ENCODE results near the gene FAM114A1.
A peak's percentile ranks its signal among the peaks of the same experiment; 100 is the strongest.
"Not testable (repeated sequence)": the region's sequence is repeated elsewhere in the genome, so short reads cannot be mapped to it uniquely, and the experiment has no call there.

Gene FAM114A1

DNA sequence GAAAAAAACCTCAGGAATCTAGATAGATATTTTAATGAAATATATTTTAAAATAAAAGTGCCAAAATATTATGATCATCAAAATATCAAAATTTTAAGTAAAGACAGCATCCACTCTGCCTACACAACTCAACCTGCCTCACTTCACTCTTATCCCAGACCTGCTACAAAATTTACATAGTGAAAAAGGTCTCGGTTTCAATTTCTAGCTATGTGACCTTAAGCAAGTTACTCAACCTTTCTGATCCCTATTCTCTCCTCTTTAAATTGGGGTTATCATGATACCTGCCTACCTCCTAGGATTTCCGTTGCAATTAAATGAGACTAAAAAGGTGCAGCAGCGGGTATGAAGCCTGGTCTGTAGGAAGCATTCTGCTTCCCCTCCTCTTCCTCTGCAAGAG lies 72.9 kb downstream of the FAM114A1 start:
- no peak for DNase-seq

- not testable (repeated sequence) for DNase-seq
These were observed 74.3 kb downstream of the FAM114A1 start for GRCh38 chr4:38941906-38942305.

DNA sequence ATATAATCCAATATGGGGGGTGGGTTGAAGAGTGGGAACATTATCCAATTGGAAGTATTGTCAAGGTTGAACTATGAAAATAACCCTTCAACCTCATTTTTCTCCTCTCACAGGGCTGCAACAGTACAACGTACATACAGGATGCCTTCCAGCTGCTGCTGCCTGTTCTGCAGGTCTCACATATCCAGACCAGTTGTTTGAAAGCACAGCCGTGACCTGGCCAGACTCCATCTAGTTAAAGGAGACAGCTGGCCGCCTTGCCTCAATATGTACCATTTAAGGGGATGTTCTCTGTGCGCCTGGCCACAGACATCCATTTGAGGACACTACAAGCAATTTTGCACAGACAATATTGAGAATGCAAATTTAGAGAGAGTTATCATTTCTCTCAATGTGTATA lies 75.7 kb downstream of the FAM114A1 start:
- no peak for DNase-seq

- DNase-seq = no peak
These were observed 76.8 kb downstream of the FAM114A1 start for GRCh38 chr4:38944440-38944839.

DNA sequence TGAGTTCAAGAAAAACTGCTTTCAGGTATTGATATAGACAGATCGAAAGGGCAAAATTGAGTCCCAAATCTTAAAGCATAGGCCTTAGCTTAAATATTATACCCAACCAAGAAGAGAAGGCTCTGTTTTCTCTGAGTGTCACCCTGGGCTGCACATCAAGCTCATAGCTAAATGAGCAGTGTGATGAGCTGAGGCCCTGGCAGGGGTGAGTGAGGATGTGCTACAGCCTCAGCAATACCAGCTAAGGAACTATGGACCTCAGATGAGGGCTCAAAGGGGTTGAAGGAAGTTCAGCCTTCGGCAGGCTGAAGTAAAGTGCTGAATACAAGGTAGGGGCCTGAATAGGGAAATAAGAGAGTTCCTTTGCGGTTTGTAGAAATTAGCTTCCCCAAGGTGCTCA lies 79.3 kb downstream of the FAM114A1 start:
- DNase-seq = no peak

GRCh38 chr4:38948551-38948950 lies 80.9 kb downstream of the FAM114A1 start:
- peak; percentile 83 for DNase-seq

DNA sequence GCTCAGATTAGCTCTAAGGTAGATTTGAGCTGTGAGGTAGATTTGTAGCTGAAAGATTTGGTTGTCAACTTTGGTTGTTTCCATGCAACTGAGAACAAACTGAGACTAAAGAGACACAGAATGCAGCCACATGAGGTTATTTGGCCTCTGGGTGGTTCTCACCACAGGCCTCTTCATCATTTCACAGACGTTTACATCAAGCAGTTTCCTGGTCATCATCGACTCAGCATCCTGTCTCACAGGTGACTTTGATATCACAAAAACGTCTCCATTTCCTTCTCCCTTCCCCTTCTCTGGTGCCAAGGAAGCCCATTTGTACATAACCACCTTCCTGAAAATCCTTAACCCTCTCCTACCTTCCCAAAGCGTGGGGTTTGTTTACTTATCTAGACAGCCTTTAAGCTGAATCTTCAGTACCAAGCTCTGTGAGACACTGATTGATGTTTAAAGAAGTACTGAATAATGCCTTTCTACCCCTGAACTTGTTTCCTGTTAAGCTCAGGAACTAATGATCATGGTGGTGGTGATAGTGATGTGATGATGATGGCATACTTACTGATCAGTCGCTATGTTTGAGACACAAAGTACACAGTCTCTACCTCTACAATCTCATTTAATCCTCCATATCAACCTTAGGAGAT lies 81.9 kb downstream of the FAM114A1 start:
- peak; percentile 72 for DNase-seq

GRCh38 chr4:38950159-38950558 lies 82.6 kb downstream of the FAM114A1 start:
- peak; percentile 17 for DNase-seq

DNA sequence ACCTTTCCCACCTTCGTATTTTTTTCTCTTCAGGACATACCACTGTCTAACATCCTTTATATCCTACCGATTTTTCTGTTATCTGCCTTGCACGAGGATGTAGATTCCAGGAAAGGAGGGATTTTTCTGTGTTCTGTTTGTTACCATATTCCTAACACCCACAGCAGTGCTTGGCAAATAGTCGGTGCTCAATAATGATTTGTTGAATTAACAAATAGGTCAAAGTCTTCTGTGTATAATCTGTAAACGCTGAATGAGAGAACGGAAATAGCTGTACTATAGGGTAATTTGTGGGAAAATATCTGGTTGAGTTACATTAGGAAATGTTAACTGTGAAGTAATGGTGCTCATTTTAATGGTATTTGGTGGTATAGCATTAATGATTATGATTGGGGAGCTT lies 83.1 kb downstream of the FAM114A1 start:
- DNase-seq = no peak

- no peak for DNase-seq
These were observed 84.0 kb downstream of the FAM114A1 start for GRCh38 chr4:38951598-38951997.

DNA sequence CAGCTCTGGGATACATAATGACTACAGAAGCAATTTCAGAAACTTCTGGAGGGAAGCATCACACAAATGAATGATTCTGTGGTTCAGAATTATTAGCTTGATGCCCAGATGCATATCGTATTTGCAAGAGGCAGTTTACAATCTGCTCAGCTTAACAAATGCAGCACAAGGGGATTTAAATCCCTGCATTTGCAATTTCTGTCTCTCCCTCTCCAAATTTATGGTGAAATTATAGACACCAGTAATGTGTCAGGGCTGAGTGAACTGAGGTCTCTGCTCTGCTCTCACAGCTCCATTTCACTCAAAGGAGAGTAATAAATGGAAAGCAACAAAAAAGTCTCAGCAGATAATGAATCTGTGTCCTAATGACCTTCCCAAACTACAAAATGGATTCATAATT lies 84.4 kb downstream of the FAM114A1 start:
- DNase-seq = no peak

- DNase-seq = no peak
These were observed 87.1 kb downstream of the FAM114A1 start for GRCh38 chr4:38954727-38955126.

GRCh38 chr4:38955957-38956356 lies 88.4 kb downstream of the FAM114A1 start:
- no peak for DNase-seq

GRCh38 chr4:38957261-38957815 lies 89.7 kb downstream of the FAM114A1 start:
- DNase-seq = no peak

DNA sequence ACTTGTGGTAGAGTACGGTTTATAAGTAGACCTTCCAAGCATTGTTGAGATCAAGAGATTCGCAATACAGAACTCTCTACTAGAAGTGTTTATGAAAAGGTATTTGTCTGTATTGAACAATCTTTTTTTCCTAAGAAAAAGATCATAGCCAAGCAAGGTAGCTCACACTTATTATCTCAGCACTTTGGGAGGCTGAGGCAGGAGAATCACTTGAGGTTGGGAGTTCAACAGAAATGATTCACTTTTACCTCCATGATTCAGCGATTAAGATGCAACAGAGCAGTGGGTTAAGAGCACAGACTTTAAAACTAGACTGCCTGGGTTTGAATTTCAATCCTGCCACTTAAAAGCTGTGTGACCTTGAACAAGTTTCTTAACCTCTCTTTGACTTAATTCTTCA lies 90.3 kb downstream of the FAM114A1 start:
- no peak for DNase-seq

DNA sequence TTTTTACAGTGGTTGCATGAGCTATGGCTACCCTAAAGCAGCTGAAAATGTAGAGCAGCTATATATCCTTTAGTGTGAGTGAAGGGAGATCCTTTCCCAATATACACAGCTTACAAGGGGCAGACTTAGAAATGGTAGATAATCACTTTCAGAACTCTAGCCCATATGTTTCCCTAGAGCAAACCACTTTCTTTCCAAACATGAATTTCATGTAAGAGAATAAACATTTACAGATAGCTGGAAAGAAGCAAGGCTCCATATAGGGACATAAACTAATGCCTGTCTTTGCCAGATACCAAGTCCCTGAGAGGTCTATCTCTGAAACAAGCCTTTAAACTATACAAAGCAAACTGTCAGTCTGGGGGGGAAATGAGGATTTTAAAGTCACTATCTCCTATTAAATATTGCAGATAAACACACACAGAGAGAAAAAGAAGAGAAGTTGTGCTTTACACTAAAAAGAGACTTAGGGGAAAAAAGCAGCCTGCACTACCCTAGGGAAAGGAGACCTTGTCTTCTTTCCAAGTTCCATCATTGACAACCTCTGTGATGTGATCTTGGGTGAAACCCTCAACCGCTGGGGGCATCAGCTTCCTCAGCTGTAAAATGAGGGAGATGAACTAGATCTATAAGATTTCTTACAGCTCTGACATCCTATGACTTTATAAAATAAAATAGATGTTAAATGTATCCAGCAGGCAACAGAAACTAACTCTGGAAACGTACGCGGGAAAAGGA lies 91.0 kb downstream of the FAM114A1 start:
- no peak for DNase-seq

DNA sequence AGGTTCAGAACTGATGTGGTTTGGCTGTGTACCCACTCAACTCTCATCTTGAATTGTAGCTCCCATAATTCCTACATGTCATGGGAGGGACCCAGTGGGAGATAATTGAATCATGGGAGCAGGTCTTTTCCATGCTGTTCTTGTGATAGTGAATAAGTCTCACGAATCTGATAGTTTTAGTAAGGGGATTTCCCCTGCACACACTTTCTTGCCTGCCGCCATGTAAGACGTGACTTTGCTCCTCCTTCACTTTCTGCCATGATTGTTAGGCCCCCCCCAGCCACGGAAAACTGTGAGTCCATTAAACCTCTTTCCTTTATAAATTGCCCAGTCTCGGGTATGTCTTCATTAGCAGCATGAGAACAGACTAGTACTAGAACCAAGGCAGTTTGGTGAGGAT lies 91.6 kb downstream of the FAM114A1 start:
- DNase-seq = not testable (repeated sequence)

- DNase-seq = no peak
These were observed 97.6 kb downstream of the FAM114A1 start for GRCh38 chr4:38964942-38965775.

DNA sequence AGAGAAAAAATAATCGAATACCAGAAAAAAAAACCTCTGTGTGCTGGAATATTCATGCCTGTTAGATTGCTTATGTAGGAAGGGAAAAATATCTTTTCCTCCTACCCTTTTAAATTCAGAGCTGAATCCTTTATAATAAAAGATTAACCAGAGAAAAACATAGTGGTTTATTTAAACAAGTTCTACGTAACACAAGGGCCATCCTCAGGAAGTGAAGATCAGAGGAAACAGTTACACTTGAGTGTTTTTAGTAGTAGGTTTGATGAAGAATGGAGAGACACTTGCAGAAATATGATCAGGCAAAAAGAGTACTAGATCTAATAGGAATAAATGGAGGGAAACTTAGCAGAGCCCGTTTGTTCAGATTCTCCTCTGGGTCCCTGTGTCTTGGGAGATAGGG lies 98.3 kb downstream of the FAM114A1 start:
- no peak for DNase-seq

DNA sequence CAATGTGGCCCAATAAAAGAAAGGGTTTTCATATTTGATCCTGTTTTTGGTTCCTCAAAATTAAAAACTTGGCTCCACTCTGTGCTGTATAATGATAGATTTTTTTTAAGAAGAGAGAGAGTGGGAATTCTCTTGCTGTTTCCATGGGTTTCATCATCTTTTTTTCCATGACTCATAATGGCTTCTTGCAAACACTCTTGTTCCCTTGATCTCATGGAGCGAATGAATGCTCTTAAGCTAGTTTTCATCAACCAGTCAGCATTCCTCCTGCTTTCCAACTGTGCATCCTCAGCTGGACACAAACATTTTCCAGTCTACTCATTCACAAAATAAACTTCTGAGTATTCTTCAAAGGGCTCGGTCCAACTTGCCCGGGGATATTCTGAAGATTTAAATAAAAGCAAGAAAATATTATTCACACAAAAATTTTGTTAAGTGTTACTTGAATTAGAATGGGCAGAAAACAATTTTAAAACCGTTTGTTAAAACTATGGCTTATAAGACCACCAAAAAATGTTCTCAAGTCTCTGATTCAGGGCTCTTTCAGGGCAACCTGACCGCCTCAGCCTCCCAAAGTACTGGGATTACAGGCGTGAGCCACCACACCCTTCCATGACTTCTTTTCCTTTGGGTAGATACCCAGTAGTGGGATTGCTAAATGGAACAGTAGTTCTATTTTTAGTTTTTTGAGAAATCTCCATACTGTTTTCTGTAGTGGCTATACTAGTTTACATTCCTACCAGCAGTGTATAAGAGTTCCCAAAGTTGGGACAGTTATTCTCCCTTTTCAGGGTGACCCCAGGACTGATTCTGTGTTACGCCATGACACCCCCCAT lies 99.9 kb downstream of the FAM114A1 start:
- DNase-seq = peak; percentile 61

GRCh38 chr4:38968668-38969067 lies 101.1 kb downstream of the FAM114A1 start:
- DNase-seq = no peak

DNA sequence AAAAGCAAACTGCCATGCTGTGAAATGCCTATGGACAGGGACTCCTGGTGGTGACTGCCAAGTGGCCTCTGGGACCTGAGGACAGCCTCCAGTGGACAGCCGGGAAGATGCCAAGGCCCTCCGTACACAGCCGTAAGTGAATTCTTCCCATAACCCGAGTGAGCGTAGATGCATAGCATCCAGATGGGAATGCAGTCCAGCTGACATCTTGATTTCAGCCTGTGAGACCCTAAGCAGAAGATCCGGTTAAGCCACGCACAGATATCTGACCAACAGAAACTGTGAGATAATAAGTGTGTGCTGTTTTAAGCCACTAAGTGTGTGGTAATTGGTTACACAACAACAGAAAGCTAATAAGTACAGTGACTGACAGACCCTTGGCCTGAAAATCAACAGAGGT lies 108.7 kb downstream of the FAM114A1 start:
- no peak for DNase-seq

GRCh38 chr4:38979081-38979480 lies 111.5 kb downstream of the FAM114A1 start:
- DNase-seq = no peak
